ENCODE results near the gene TMEM256.

GRCh38 chr17:7441266-7441665 is 37.4 kb upstream of the TMEM256 start:
- no peak for TF ChIP-seq ARNTL (CRISPR knock-in tag; IDR thresholded peaks at IDR 0.05; ENCODE audit: borderline replicate concordance, low read depth)
- TF ChIP-seq TCF4 (CRISPR knock-in tag; IDR thresholded peaks at IDR 0.05; ENCODE audit: borderline replicate concordance): no peak
- no peak for TF ChIP-seq ZFP3 (CRISPR knock-in tag; IDR thresholded peaks at IDR 0.05)
